Raji (cell line): Measurements from ENCODE around the gene MS4A6A.

Source experiments
- POLR2A ChIP-seq: IDR thresholded peaks from 2 replicates; pipeline ENCODE4 v1.6.1; 2011; ENCODE audit warnings: low read depth, low read length, control low read depth; ENCODE audit not compliant: insufficient read depth

The MS4A6A gene

GRCh38 chr11:60158636-60159035 lies 24.2 kb downstream of the MS4A6A start:
- no peak for TF ChIP-seq POLR2A

DNA sequence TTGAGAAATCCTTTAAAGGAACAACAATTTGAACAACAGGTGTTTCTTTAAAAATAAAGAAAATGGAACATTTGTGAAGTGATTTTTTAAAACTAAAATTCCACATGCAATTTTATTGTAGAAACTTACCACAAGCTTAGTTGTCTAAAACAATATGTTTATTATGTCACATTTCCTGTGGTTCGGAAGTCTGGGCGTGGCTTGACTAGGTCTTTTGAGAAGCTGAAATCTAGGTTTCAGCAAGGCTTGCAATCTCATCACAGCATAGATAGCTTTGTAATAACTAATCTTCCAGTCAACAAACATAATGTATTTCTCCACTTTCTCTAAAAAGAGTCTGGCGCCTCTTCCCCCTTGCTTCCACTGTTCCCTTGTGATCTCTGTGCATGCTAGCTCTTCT lies 27.0 kb downstream of the MS4A6A start:
- TF ChIP-seq POLR2A = no peak

- no peak for TF ChIP-seq POLR2A
Measured at GRCh38 chr11:60150279-60150678, 32.6 kb downstream of the MS4A6A start.

DNA sequence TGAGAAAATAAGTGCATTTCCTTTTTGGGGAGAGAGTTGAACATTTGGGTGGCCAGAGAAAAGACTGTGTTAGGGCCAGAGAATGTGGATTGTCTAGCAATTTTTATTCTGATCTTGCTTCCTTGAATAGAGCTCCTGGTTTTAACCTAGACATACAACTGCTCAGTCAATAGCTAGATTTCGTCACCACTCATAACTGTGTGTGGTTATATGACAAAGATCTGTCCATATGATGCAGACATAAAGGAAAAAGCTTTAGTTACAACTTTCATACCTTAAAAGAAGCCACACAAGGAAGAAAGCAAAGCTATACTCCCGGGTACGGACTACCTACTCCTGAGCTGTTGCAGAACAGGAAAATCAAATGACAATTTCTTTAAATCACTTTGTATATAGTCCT lies 37.2 kb downstream of the MS4A6A start:
- TF ChIP-seq POLR2A = no peak

DNA sequence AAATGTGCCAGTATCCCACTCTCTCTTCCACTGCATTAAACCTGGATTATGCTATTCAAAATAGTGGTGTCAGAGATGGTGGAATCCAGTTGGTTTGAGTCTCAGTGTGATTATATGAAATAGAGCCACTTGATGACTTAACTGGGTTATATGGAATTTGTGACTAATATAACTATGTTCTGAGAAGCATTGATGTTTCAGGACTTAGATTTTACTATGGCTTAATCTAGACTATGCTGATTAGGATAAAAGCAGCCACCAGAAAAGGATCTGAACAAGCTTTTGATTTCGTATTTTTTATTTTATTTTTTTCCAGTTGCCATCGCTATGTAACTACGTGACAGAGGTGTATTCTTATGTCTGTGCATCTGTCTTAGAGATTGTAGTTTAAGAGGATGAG lies 39.1 kb downstream of the MS4A6A start:
- TF ChIP-seq POLR2A = no peak

DNA sequence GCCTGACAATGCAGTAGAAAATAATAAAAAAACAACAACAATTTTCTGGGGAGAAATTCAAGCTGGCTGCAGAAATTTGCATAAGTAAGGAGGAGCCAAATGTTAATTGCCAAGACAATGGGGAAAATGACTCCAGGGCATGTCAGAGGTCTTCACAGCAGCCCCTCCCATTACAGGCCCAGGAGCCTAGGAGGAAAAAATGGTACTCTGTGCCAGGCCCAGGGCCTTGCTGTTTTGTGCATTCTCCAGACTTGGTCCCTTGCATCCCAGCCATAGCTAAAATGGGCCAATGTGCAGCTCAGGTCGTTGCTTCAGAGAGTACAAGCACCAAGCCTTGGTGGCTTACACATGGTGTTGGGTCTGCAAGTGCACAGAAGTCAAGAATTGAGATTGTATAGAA lies 49.0 kb downstream of the MS4A6A start:
- TF ChIP-seq POLR2A = no peak

DNA sequence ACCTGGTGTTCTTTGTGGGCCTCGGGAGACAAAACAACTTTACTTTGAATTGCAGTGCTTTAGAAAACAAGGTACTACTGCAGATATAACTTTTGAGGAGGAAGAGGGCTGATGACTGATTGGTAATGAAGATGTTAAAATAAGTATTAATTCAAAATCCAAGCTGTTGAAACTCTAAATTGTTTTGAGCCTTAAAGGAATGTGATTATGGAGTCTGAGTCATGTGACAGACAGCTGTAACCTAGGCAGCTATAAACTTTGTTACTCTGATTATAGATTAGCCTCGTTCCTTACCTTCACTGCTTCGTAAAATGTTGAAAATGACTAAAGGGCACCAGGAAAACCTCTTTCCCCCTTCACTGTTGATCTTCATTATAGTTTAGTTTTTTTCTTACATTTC lies 51.0 kb downstream of the MS4A6A start:
- no peak for TF ChIP-seq POLR2A

DNA sequence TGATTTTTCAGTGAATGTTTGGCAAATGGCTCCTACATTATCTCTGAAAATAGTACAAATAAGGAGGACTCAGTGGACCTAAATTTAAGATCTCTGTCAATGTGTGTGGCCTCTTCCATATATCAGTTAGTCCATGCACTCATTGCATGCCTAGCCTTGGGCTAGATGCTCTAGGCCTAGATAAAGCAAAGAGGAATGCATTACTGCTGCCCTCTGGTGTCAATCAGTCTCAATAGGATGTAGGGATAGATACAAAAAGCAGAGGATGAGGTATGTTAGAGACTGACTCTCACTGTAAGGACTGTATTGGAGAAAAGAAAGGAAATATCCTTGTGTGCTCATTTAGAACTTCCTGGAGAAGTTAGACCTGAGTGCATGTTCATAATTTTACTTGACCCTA lies 52.4 kb downstream of the MS4A6A start:
- no peak for TF ChIP-seq POLR2A

DNA sequence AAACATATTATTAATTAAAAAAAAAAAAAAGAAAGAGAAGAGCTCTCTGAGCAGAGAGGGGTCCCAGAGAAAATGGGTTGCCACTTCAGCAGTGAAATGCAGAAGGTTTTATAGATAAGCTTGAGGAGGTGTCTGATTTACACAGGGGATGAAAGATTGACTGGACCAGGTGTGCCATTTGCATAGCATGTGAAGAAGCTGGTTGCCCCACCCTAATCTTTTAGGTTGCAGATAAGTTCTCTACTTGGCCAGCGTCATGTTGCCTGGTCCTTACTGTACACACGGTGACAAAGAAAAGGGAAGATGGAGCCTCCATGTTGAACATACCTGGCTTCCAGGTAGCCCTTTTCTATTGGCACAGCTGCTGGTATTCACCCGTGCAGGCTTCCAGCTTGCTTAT lies 53.0 kb downstream of the MS4A6A start:
- no peak for TF ChIP-seq POLR2A

GRCh38 chr11:60128376-60128775 lies 54.5 kb downstream of the MS4A6A start:
- TF ChIP-seq POLR2A = no peak

DNA sequence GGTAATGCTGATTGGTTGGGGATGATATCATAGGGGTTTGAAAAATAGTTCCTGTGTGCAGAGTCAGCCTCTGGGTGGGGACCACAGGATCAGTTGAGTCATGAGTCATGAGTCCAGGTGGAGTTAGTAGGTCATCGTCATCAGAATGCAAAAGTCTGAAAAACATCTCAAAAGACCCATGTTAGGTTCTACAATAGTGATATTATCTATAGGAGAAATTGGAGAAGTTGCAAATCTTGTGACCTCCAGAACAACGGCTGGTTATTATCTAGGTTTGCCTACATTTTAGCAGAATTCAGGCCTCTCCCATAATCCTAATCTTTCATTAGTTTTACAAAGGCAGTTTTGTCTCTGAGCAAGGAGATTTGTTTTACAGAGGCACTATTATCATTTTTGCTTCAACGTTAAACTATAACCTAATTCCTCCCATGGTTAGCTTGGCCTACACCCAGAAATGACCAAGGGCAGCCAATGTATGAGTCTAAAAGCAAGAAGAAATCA lies 55.5 kb downstream of the MS4A6A start:
- no peak for TF ChIP-seq POLR2A

DNA sequence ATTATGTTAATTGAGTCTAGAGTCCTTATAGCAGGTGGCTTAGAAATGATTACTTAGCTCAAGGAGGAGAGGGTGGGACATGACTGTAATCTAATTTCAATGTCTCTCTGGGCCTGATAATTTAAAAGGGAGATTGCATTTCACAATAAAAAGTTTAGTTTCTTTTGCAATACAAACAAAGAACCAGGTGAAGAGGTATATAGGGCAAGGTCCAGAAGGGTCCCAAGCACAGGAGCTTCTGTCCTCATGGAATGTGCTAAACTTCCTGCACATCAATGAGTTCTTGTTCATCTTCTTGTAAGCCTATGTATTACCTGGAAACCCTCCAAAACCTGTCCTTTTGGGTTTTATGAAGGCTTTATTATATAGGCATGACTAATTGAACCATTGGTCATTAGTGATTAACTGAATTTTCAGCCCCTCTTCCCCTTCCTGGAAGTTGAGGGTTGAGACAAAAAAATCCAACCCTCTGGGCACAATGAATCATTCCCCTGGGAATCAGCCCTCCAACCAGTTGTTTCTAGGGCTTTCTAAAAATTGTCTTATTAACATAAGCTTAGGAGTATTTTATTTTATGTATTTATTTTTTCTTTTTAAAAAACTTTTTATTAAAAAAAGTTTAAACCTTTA lies 56.8 kb downstream of the MS4A6A start:
- TF ChIP-seq POLR2A = no peak

DNA sequence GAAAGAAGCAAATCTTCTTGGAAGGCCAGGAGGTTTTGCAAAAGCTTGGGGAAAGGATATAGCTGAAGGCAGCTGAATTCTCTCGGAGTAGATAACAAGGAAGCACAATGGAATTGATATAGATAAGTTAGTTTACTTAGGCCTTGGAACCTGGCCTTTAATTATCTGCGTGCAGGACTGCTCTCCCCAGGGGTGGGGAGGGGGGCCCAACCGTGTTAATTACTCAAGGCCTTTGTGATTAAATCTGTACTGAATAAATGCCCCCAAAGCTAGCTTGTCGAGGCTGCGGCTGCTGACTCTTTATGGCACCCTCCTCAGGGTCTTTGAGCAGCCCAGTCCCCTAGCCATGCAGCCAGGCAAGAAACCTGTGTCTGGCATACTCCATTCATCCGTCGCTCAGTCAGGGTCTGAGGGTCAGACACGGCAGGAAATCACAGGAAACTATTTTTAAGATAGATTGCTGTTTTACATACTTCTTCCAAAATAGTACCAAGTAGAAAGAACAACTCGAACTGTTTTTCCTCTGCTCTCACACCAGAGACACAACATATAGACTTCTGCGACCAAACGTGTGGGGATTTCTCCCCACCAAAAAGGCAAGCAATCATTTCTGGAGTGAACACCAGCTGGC lies 58.0 kb downstream of the MS4A6A start:
- TF ChIP-seq POLR2A = no peak
